SU-DHL-6 (cell line): ENCODE results near the gene C2orf92.

ENCODE experiments used
- H2AFZ ChIP-seq: fragments of 200-600 bp; sonication (generic); 2 replicates; pipeline ENCODE4 v1.6.1; 2014; ENCODE audit warnings: low read depth, mild to moderate bottlenecking, moderate library complexity, mixed read lengths, antibody characterized with exemption, low read length; ENCODE audit not compliant: severe bottlenecking
- H3F3A ChIP-seq: fragments of 200-600 bp; shearing (Covaris generic); 2 replicates; pipeline ENCODE4 v1.6.0; 2016; ENCODE audit warnings: antibody characterized with exemption, mild to moderate bottlenecking; ENCODE audit not compliant: insufficient read depth
- H3K27ac ChIP-seq: fragments of 200-600 bp; sonication (generic); 2 replicates; pipeline ENCODE4 v1.5.1; 2016; ENCODE audit warnings: low read depth, mild to moderate bottlenecking, low read length, moderate library complexity, mixed read lengths
- H3K27me3 ChIP-seq: fragments of 200-600 bp; sonication (generic), shearing (Covaris generic); 2 replicates; pipeline ENCODE4 v1.6.0; 2014; ENCODE audit warnings: mild to moderate bottlenecking, low read length
- H3K36me3 ChIP-seq: fragments of 200-600 bp; sonication (generic); 2 replicates; pipeline ENCODE4 v1.6.1; 2014; ENCODE audit warnings: mild to moderate bottlenecking, low read length, mixed read lengths
- H3K4me2 ChIP-seq: fragments of 300-600, 200-600 bp; shearing (Covaris generic), sonication (generic); 2 replicates; pipeline ENCODE4 v1.6.0; 2014; ENCODE audit warnings: low read length, low read depth, mild to moderate bottlenecking; ENCODE audit not compliant: poor library complexity, severe bottlenecking
- H3K4me3 ChIP-seq: fragments of 200-600 bp; sonication (generic); 2 replicates; pipeline ENCODE4 v1.5.1; 2014; ENCODE audit warnings: antibody characterized with exemption, low read length, mild to moderate bottlenecking, mixed read lengths; ENCODE audit not compliant: insufficient read depth, poor library complexity, severe bottlenecking
- H3K79me2 ChIP-seq: fragments of 200-600 bp; sonication (generic); 2 replicates; pipeline ENCODE4 v1.6.1; 2014; ENCODE audit warnings: mild to moderate bottlenecking, low read length, moderate library complexity; ENCODE audit not compliant: insufficient read depth
- H3K9ac ChIP-seq: fragments of 200-600 bp; sonication (generic); 2 replicates; pipeline ENCODE4 v1.7.0; 2014; ENCODE audit warnings: mild to moderate bottlenecking, low read length
- H3K9me2 ChIP-seq: fragments of 200-600 bp; sonication (generic); replicated peaks from 2 replicates; pipeline ENCODE4 v1.6.1; 2014; ENCODE audit warnings: low read length; ENCODE audit not compliant: insufficient read depth
- H3K9me3 ChIP-seq: fragments of 200-600 bp; sonication (generic); 2 replicates; pipeline ENCODE4 v1.6.1; 2014; ENCODE audit warnings: low read length, mixed read lengths; ENCODE audit not compliant: insufficient read depth
- H4K20me1 ChIP-seq: fragments of 200-600 bp; sonication (generic); 2 replicates; pipeline ENCODE4 v1.6.1; 2014; ENCODE audit warnings: low read depth, mild to moderate bottlenecking, antibody characterized with exemption, low read length, moderate library complexity, mixed read lengths
- CTCF ChIP-seq: fragments of 200-600 bp; sonication (generic); IDR thresholded peaks from one replicate; pipeline ENCODE4 v1.5.1; 2017; ENCODE audit warnings: antibody characterized with exemption, mild to moderate bottlenecking, low read length, moderate library complexity; ENCODE audit not compliant: insufficient read depth, poor library complexity, severe bottlenecking
- EZH2phosphoT487 ChIP-seq: fragments of 200-600 bp; sonication (generic), shearing (Covaris generic); conservative IDR thresholded peaks from 2 replicates; pipeline ENCODE4 v1.6.1; 2018; ENCODE audit warnings: mild to moderate bottlenecking, antibody characterized with exemption, low read length, moderate library complexity, mixed read lengths

The C2orf92 gene

GRCh38 chr2:97736185-97736584, 66.7 kb downstream of the C2orf92 start:
- Histone ChIP-seq H3K4me2 (no peak overlapping the region), H3K9me2 (no peaks in the 10 kb centered on the region), H3K27ac (no peak overlapping the region), H4K20me1 (no peaks in the 10 kb centered on the region), H2AFZ (no peak overlapping the region), H3K9ac (no peak overlapping the region), H3K79me2 (no peaks in the 10 kb centered on the region), H3K27me3 (no peaks in the 10 kb centered on the region), H3K9me3 (no peaks in the 10 kb centered on the region), H3K4me3 (no peak overlapping the region), H3K36me3 (no peaks in the 10 kb centered on the region), H3F3A (no peaks in the 10 kb centered on the region)
- TF ChIP-seq EZH2phosphoT487: no peak
- TF ChIP-seq CTCF: no peak

GRCh38 chr2:97736608-97737330, 67.3 kb downstream of the C2orf92 start:
- no peaks in the 10 kb centered on the region for H3K36me3 ChIP-seq
- H3F3A ChIP-seq: no peaks in the 10 kb centered on the region
- H2AFZ ChIP-seq: no peak overlapping the region
- no peak overlapping the region for H3K27ac ChIP-seq
- H3K27me3 ChIP-seq: no peaks in the 10 kb centered on the region
- TF ChIP-seq CTCF (no peak), EZH2phosphoT487 (no peak)
- H3K9ac ChIP-seq: no peak overlapping the region
- no peak overlapping the region for H3K4me2 ChIP-seq
- H3K9me3 ChIP-seq: no peaks in the 10 kb centered on the region
- H4K20me1 ChIP-seq: no peaks in the 10 kb centered on the region
- no peak overlapping the region for H3K4me3 ChIP-seq
- no peaks in the 10 kb centered on the region for H3K79me2 ChIP-seq
- H3K9me2 ChIP-seq: no peaks in the 10 kb centered on the region

GRCh38 chr2:97737421-97738178, 68.1 kb downstream of the C2orf92 start:
- no peaks in the 10 kb centered on the region for H3F3A ChIP-seq

More at GRCh38 chr2:97737421-97738178, 68.1 kb downstream of the C2orf92 start:
- H3K79me2 ChIP-seq: no peaks in the 10 kb centered on the region
- no peaks in the 10 kb centered on the region for H3K9me2 ChIP-seq
- H3K9ac ChIP-seq: no peak overlapping the region
- no peak overlapping the region for H3K27ac ChIP-seq
- no peaks in the 10 kb centered on the region for H3K9me3 ChIP-seq
- H3K36me3 ChIP-seq: no peaks in the 10 kb centered on the region
- no peaks in the 10 kb centered on the region for H4K20me1 ChIP-seq
- H3K27me3 ChIP-seq: no peaks in the 10 kb centered on the region
- no peak overlapping the region for H3K4me3 ChIP-seq
- no peak overlapping the region for H3K4me2 ChIP-seq
- no peak overlapping the region for H2AFZ ChIP-seq
- TF ChIP-seq EZH2phosphoT487: no peak
- no peak for TF ChIP-seq CTCF
